Measurements from ENCODE around the gene TNPO3.
A peak's percentile ranks its signal among the peaks of the same experiment; 100 is the strongest.

TNPO3 gene

DNA sequence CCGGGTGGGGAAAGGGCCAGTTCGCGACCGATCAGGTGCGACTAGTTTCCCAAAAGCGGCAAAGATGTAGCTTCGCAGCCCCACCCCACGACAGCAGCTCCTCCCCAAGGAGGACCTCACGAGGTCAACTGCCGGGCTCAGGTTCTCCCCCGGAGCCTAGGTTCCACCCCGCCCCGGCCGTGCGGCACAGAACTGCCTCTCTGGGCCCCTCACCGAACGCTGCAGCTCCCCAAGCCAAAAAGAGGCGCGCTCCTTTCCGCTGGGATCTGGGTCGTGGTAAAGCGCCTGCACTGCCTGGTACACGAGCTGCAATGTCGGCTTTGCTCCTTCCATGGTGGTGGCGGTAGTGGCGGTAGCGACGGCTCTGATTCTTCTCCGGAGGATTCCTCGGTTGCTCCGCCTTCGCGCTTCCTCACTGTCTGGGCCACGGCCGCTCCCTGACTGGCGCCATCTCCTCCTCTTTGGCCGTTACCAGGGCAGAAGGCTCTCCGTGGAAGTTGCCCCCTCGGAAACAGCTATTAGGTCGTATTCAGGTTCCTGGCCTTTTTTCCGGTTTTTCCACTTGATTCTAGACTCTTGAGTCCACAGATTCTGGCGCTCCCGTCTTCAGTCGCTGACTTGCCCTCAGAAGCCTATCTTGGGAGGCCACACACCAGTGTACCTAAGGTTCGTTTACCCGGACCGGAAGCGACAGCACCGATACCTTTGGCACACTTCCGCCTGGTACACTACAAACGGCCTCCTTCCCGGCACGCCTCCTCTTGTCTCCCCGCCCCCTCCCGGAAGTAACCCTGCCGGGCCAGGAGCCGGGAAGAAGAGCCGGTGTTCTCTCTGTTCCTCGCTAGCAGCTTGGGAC, at the start of gene TNPO3:
TNPO3 (minus strand) TSS at position 674 of the 856 bp plus-strand sequence; CDS start at position 333, 341 bp downstream.
- peak; percentile 64 for DNase-seq

DNA sequence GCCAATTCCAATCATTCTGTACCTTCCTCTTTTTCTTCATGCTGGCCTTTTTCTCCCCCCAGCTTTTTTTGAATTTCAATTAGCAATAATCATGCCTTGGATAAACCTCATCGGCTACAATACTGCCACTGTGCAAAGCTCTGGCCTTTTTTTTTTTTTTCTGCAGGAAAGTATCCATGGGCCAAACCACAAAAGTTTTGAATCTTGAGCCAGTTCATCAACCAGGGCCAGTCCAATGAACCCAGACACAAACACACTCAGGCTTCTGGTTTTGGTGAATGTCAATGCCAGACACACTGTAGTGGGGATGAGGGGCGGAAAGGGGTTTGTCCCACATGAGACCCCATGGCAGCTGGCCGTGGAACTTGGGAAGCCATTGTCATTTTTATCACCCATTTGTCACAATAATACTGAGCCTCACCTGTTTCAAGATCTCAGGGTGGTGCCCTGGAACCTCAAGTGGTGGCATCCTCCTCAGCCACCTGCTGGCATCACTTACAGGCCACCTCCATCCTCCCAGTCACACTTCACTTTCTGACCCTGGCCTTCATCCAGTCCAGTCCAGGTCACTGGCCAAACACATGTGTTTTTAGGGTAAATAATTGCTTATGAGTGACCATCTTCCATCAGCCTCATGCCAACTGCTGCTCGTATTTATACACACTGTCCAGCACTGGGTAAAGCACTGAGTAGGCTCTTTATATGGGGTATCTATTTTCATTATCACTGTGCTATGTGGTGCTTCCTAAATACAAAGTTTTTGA, 48.8 kb upstream of the TNPO3 start:
- no peak for DNase-seq

DNA sequence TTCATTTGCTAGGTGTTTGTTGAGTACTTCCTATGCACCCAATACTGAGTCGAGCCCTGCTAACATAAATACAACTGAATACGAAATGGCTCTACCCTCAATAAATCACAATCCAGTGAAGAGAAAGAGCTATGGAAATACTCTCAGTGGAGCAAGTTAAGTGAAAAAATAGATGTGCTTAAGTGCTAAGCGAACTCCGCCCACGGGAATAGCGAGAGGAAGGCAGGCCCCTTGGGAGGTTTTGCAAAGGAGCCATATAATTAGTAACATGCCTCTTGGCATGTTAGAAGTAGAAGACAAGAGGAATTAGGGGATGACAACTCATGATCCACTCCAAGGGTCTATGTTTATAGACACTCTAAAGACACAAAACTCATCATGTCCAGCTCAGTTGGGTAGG, 46.8 kb upstream of the TNPO3 start:
- DNase-seq, result no peak

DNA sequence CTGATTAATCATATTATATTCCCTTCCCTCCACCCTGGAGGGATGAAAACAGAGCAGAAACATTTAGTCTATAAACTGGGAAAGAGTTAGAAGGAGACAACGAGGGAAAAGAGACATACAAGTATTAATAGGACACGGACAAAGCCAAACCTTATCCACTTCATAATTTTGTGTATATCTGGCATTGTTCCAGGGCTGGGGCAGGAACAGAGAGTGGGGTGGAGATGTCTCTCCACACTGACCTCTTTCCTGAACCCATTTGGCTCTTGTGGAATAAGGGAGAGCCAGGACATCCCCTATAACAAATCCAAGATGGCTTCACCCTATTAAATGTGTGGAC, 45.9 kb upstream of the TNPO3 start:
- DNase-seq, result no peak

DNA sequence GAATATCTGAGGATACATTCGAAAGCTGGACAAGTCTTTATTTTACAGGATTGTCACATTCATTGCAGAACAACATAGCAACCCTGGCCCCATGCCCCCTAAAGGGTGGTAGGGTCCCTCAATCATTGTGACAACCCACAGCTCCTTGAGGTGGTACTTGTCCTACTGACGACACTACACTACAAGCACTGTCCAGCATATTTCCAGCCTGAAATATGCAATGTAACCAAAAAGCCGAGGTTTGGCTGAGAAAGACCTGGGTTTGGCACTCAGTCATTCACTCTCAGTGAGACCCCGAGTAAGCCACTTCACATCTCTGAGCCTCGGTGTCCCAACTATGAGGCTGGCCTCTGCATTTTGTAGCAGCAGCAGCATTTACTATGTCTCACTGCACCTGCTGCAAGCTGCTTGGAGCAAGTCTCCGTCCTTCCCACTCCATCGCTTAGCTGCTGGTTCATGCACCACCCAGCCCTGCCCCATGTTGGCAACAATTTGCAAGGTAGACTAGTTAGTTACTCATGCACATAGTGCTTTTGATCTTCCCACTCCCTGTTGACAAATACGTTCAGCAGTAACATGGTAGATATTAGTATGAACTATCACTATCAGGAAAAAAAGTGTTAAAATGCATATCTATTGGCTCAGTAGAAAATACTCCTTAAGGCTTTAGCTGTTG, 43.6 kb upstream of the TNPO3 start:
- no peak for DNase-seq

DNA sequence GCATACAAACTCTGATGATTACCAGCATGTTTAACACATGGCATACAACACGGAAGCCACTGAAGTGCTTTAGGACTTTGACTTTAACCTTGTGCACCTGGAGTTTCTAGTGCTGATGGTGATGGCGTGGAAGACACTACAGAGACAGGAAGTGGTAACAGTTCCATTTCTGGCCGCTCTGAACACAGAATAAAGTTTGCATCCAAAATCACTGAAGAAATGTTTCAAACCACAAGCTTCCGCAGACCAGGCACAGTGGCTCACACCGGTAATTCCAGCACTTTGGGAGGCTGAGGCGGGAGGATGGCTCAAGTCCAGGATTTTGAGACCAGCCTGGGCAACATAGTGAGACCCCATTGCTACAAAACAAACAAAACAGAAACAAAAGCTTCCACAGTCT, 40.3 kb upstream of the TNPO3 start:
- no peak for DNase-seq

DNA sequence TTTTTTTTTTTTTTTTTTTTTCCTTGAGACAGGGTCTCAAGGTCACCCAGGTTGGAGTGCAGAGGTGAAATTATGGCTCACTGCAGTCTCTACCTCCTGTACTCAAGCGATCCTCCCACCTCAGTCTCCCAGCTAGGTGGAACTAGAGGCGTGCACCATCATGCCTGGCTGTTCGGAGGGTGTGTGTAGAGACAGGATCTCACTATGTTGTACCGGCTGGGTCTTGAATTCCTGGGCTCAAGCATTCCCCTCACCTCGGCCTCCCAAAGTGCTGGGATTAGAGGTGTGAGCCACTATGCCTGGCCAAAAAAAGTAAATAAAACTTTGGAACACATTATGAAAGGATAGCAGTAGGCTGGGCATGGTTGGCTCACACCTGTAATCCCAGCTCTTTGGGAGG, 39.6 kb upstream of the TNPO3 start:
- DNase-seq, result no peak

DNA sequence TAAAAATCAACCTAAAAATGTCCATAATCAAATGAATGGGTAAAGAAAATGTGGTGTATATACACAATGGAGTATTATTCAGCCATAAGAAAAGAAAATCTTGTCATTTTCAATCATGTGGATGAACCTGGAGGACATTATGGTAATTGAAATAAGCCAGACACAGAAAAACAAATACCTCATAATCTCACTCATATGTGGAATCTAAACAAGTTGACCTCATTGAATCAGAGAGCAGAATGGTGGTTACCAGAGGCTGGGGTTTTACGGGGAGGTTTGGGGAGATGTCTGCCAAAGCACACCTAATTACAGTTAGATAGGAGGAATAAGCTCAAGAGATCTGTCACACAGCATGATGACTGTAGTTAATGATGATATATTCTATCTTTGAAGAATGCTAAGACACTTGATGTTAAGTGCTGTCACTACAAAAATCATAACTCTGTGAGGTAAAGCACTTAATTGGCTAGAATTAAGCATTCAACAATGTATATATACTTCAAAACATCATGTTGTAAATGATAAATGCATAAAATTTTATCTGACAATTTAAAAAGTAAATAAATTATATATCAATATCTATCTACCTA, 39.1 kb upstream of the TNPO3 start:
- no peak for DNase-seq

DNA sequence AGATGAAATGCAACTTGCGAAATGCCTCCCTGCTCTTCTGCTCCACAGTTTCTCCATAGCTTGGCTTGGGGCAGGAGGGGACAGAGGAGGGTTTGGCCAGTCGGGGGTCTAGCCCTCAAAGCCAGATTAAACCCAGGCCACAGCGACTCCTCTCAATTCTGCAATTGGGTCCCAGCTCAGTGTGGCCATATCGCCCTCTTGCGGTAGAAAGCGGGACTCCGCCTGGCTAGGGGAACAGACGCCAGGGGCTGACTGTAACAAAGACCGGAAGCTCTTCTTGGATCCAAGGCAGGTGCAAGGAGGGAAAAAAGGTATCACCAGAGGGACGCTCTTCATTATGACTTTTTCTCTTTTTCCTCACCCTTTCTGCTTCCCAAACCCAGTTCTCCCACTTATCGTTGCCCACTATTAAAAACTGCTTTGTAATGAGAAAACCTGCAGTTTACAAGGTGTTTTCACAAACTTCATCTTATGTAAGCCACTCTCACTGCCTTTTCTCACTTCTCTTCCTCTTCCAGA, 36.6 kb upstream of the TNPO3 start:
- peak; percentile 53 for DNase-seq

DNA sequence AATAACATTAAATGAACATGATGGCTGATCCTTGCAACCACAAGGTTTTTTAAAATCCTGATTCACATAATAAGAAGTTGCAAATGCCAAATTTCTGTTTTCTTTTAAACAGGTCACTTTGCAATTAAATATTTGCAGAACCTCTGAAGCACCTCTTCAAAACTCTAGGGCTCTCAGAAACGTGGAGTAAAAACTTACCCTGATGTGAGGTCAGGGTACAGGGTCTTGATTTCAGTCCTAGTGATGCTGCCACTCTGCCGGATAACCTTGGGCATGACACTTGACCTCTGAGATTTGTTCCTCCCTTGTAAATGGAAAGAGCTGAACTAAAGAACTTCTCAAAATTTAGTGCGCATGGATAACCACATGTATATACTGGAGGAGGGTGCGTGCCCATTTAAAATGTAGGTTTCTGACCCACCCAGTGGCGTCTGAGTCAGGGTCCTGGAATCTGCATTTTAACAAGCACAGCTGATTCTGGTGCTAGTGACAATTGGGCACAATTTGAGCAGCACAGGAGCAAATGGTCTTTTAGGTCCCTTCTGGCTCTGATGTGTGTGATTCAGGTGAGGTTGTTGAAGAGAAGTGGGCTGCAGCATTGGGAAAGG, 35.5 kb upstream of the TNPO3 start:
- DNase-seq, result no peak

DNA sequence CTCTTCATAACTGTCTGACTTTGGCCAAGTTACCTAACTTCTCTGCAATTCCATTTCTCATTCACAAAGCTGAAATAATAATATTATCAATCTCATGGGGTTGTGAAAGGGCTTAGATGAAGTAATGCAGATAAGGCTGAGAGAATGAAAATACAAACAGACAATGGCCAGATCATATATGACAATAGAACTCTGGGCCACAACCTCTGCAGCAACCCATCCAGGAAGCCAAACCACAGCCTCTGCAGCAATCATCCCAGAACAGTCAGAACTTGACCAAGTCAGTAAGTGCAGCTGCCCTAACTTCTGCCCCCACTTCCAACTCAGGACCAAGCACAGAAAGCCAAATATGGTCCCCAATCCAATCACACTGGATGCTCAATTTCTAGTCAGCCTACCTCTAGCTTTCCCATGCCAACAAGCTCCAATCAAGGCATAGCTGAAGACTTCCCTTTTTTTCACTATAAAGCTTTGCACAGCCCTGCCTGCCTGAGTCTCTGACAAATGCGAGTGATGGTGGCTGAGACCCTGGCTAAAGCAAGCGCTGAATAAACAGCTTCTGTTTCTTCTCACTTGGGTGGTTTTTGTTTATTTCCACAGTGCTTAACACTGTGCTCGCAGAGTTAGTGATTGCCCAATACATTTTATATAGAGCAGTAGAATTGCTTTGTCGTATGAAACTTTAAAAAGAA, 34.8 kb upstream of the TNPO3 start:
- no peak for DNase-seq

DNA sequence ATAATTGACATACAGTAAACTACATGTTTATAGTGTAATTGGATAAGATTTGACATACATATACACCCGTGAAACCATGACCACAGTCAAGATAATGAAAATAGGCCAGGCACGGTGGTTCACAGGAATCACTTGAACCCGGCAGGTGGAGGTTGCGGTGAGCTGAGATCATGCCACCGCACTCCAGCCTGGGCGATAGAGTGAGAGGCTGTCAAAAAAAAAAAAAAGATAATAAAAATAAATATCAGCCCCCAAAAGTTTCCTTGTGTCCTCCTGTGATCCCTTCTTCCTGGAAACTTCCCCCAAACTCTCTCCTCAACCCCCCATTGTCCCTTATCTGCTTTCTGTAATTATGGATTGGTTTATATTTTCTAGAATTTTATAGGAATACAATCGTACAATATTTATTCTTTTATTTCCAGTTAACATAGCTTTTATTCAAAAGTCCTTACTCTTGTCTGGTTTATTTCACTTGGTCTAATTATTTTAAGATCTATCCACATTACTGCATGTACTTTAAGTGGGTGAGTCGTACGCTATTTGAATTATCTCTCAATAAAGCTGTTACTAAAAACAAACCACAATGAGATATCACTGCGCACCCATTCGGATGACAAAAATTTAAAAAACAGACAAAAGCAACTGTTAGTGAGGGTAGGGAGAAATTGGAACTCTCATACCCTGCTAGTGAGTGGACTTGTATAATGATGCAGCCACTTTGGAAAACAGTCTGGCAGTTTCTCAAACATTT, 30.1 kb upstream of the TNPO3 start:
- DNase-seq, result no peak

DNA sequence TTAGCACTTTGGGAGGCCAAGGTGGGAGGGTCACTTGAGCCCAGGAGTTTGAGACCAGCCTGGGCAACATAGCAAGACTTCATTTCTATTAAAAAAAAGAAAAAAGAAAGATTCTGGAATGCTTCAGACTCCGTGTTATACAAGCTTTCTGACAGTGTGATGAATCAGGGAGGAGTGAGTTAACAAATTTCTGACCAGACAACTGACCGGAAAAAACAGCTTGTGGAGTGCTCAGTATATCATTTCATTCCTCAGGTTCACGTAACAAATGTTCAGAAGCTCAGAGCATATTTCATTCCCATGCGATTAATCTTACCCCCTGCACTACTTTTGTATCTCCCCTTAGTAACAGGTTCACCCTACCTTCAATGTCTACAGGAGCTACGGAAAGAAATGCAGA, 28.6 kb upstream of the TNPO3 start:
- no peak for DNase-seq

DNA sequence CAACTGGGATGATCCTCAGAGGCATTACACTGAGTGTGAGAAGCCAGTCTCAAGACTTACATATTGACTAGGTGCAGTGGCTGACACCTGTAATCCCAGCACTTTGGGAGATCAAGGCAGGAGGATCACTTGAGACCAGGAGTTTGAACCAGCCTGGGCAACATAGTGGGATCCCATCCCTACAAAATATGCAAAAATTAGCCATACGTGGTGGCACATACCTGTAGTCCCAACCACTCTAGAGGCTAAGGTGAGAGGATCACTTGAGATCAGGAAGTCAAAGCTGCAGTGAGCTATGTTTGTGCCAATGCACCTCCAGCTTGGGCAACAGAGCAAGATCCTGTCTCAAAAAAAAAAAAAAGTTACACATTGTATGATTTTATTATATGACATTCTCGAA, 23.5 kb upstream of the TNPO3 start:
- DNase-seq, result no peak

DNA sequence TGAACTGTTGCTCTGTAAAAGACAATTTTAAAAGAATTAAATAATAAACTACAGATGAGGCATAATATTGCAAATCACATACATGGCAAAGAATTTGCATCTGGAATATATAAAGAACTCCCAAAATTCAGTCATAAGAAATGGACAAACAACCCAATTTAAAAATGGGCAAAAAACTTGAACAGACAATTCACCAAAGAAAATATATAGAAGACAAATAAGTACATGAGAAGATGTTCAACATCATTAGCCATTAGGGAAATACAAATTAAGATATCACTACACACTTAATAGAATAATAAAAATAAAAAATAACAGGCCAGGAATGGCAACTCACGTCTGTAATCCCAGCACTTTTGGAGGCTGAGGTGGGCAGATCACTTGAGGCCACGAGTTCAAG, 22.0 kb upstream of the TNPO3 start:
- DNase-seq, result no peak

DNA sequence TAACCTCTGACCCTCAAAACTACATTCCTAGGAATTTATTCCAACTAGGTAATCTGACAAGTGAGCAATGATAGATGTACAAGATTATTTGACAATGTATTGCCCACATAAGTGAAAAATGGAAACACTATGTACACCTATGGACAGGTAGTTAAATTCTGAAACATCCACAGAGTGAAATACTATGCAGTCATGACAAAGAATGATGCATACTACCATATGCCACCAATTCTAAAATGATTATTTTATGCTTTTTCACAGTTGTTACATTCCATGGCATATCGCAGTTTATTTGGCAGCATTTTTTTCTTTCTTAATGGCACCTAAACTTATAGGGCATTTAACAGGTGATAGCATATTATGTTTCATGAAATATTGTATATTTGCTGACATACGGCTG, 20.1 kb upstream of the TNPO3 start:
- no peak for DNase-seq

DNA sequence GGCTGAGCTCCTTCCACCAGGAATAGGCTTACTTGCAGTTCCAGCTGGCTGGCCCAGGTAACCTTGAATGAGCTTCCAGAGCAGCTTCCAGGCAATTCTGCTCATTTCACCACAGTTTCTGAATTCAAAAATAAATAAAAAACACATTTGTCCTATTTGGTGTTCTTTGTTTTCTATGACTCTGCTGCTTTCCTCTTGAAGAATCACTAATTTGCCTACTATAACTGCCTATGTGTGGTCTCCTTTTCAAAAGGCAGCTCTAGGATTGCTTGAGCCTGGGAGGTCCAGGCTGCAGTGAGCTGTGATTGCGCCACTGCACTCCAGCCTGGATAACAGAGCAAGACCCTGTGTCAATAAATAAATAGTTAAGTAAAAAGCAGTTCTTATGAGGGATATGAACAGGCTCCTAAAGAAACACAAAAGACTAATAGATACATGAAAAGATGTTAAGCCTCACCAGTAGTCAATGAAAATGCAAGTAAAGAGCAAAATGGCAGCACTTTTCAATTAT, 19.5 kb upstream of the TNPO3 start:
- no peak for DNase-seq

DNA sequence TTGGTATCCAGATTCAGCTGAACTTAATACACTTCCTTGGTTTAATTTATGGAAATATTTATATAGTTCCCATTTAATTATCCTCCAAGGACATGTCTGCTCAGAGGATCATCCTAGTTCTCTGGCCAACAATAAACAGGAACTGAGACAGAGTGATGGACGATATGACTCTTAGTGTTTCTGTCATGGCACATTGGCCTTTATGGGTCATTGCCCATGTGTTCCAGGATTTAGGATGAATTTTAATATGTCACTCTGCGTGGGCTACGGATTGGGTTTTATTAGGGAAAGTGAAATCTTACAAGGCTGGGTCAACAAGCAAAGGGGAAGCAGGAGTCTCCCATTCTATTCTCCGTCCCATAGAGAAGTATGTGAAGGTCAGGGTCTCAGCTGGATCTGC, 18.8 kb upstream of the TNPO3 start:
- no peak for DNase-seq

DNA sequence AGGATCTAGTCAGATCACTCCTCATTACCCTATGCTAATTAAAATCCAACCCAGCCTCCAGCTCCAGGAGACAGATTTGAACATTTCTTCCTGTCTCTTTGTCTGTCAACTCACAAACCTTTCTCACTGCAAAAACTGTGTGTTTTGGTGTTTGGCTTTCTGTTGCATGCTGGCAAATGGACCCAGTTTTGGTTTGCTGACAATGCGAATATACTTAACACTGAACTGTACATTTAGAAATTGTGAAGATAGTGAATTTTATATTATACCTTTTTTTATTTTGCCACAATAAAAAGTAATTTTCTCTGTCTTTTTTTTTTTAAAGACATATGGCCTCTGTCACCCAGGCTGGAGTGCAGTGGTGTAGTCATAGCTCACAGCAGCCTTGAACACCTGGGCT, 18.3 kb upstream of the TNPO3 start:
- no peak for DNase-seq

DNA sequence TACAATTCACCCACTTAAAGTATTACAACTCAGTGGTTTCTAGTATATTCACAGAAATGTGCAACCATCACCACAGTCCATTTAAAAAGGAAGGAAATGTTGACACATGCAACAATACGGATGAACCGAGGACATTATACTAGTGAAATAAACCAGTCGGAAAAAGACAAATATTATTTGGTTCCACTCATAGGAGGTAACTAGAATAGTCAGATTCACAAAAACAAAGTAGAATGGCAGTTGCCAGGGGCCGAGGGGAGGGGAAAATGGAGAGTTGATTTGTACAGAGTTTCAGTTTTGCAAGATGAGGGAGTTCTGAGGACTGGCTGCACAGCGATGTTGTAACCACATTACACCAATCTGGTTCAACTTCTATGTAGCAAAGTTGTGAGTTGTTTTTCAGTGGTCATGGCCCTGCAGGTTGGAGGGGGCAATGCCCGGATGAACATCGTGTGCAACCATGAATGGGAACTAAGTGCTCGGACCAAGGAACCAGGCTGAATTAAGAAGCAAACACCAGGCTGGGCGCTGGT, 17.6 kb upstream of the TNPO3 start:
- DNase-seq, result no peak

DNA sequence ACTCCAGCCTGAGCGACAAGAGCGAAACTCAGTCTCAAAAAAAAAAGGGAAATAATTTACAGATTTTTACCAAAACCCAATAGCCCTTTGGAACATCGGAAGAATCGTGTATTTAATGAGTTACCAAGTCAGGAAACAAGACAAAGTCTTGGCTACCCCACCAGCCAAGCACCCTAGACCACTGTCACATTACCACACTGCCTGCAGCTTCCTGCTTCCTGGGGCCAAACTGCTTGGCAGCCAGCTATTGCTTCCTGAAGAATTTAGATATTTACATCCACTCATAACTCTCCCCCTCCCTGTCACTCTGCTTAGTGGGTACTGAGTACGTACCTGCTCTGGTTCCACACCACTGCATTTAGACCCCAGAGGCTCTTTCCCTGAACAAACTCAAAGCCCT, 14.1 kb upstream of the TNPO3 start:
- DNase-seq, result no peak
